NK-92 treated with Interleukin-12 subunit alpha and Interleukin-12 subunit beta, amount 100 ng/mL, for 24 hours (cell line): ENCODE measurements around the gene ITGA11.

Experiments
- DNase-seq: peaks from one replicate; lab custom pipeline; 2025; lab: John Stamatoyannopoulos, UW

Gene ITGA11

DNA sequence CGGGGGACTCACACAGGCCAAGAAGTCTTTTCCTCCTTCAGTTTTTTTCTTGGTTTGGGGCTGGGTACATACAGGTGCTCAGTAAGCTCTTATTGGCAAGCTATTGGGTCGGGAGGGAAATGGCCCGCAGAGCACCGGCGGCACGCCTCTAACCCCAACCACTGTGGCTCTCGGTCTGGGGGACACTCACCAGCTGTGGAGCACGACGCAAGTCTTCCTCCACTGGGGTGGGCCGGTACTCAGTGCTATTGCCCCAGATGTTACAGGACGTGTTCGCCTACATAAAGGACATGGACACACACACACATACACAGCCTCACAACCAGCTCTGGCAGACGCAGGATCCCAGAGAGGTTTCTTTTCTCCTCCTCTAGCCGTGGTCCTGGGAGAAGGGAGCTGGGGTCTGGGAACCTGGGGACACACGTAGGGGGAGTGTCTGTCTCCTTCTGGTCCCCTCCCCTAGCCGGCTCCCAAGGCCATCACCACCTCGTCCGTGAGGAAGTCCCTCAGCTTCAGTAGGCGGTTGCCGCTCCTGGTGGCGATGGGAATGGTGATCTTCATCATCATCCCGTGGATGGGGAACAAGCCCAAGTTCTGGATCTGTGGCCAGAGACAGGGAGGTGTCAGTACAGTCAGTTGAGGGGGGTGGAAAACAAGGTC is 121.0 kb downstream of the ITGA11 start:
- no peak for DNase-seq

GRCh38 chr15:68310178-68310803 is 121.7 kb downstream of the ITGA11 start:
- no peak for DNase-seq

DNA sequence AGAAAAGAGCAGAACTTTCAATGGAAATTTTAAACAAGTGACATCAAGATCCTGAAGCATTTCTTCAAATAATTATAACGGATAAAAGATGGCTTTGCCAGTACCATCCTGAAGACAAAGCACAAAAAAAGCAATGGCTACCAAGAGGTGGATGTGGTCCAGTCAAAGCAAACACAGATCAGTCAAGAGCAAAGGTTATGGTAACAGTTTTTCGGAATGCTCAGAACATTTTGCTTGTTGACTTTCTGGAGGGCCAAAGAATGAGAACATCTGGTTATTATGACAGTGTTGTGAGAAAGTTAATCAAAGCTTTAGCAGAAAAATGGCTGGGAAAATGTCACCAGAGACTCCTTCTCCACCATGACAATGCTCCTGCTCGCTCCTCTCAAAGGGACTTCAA is 122.9 kb downstream of the ITGA11 start:
- DNase-seq, result no peak

- DNase-seq, result no peak
These were observed 124.6 kb downstream of the ITGA11 start for GRCh38 chr15:68307131-68307928.

- no peak for DNase-seq
These were observed 126.5 kb downstream of the ITGA11 start for GRCh38 chr15:68305420-68305871.

GRCh38 chr15:68304589-68305337 is 127.2 kb downstream of the ITGA11 start:
- DNase-seq, result no peak

DNA sequence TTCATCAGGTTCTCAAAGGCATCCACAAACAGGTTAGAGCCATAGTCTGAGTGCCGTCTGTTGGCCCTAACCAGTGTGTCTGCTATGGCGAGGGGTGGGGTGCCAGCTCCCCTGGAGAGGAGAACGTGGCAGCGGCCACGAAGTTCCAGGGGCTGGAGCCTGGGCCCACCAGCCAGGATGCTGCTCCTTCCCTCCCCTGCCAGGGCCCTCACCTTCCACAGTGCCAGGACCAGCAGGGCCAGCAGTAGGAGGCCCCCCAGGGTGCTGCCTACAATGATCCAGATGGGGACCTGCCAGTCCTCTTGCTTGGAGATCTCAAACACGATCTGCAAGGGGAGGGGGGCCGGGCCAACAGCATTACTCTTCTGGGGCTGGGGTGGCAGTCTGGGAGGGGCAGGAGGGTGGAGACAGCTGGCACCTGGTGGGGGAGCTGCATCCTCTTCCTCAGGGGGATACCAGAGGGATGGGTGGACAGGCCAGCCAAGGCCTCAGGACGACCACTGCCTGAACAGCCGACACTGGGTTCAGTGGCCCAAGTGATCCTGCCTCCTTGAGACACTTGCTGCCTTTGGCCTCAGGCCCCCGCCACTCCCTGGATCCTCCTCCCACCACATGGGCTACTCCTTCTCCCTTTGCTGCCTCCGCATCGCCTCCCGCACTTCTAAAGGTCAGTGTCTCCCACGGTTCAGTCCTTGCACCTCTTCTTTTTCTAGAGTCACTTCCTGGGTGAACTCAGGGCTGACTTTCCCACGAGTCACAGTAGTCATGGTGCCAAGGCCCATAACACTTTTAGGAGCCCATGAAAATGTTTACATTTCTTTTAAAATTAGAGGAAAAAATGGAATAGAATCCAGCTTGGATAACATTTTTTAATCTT is 128.2 kb downstream of the ITGA11 start:
- no peak for DNase-seq

- DNase-seq, result no peak
These were observed 128.8 kb downstream of the ITGA11 start for GRCh38 chr15:68303134-68303533.

DNA sequence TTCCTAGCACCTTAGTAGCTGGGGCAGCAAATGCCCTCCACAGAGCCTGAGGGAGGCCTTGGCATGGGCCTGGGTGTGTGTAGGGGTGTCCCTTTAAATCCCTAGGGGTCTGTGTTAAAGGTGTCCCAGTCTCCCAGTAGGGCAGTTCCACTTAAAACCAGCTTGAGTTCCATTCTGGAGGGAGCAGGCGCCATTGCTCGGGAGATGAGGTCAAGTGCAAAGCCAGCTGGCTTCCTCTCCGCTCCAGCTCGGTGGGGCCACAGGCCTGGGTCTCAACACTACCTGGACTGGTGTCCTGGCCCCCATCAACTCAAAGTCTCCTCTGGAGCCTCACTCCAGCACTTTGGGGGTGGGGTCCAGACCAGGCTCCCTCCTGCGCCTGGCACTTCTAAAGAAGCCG is 129.2 kb downstream of the ITGA11 start:
- DNase-seq, result no peak

- DNase-seq, result no peak
These were observed 130.7 kb downstream of the ITGA11 start for GRCh38 chr15:68301301-68301700.

- no peak for DNase-seq
These were observed 131.6 kb downstream of the ITGA11 start for GRCh38 chr15:68300115-68300940.

DNA sequence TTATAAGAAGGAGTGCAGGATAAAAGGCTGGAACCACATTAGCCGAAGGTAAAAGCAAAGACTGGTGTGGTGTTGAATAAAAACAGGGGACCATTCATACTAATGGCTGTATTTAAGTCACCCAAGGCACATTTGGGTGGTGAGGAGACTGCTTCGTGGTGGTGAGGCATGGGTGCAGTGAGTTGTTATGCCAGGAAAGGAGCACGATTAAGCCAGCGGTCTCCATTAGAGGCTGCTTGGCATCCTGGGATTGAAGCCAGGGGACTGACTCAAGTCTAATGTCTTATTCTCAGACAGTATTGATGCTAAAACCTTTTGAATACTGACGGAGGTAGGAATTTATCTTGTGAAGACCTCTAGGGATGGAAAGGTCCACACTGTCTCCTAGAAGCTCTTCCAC is 132.5 kb downstream of the ITGA11 start:
- DNase-seq, result no peak

GRCh38 chr15:68298882-68299381 is 133.0 kb downstream of the ITGA11 start:
- no peak for DNase-seq

- no peak for DNase-seq
These were observed 133.6 kb downstream of the ITGA11 start for GRCh38 chr15:68298336-68298735.

- no peak for DNase-seq
These were observed 136.8 kb downstream of the ITGA11 start for GRCh38 chr15:68295014-68295805.

- DNase-seq, result no peak
These were observed 139.0 kb downstream of the ITGA11 start for GRCh38 chr15:68292967-68293366.

- DNase-seq, result no peak
These were observed 139.7 kb downstream of the ITGA11 start for GRCh38 chr15:68292157-68292781.

DNA sequence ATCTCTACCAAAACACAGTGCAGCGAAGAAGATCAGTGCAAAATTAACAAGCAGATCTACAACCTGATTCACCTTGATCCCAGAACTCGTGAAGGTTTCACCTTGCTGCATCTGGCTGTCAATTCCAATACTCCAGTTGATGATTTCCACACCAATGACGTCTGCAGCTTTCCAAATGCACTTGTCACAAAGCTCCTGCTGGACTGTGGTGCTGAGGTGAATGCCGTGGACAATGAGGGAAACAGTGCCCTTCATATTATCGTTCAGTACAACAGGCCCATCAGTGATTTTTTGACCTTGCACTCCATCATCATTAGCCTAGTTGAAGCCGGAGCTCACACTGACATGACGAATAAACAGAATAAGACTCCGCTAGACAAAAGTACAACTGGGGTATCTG is 141.2 kb downstream of the ITGA11 start:
- no peak for DNase-seq
